Adrenal gland (tissue), 12 donors: Measurements from ENCODE around the gene SLC6A12. TPM values are rescaled to one million over a fixed set of nuclear protein-coding genes. Genes with fewer than 3 reads are reported as not detected.

Experiments used
- DNase-seq, 7 donors: peaks; one replicate each; pipeline ENCODE4 v3.0.0-alpha.2; 2019 to 2020
- H3K27ac ChIP-seq, 5 donors: fragments of 200-600 bp; sonication (generic) in 4 of 5; 1 replicate in 3 of 5; 2 replicates in 2 of 5; pipeline versions ENCODE4 v1.5.1 to v1.8.0; 2016 to 2020; ENCODE audit warnings: mild to moderate bottlenecking in 1 of 5
- H3K27me3 ChIP-seq: fragments of 200-600 bp; 2 replicates; pipeline ENCODE4 v1.8.0; 2021
- H3K36me3 ChIP-seq, 2 donors: fragments of 200-600 bp; replicated peaks in 1 of 2; 1 replicate in 1 of 2; 2 replicates in 1 of 2; pipeline versions ENCODE4 v1.5.1 to v1.8.0; 2018 to 2022
- H3K4me1 ChIP-seq, 2 donors: fragments of 200-600 bp; replicated peaks in 1 of 2; 1 replicate in 1 of 2; 2 replicates in 1 of 2; pipeline versions ENCODE4 v1.5.1 to v1.8.0; 2018 to 2021
- H3K4me3 ChIP-seq, 4 donors: fragments of 200-600 bp; sonication (generic) in 3 of 4; one replicate each; pipeline ENCODE4 v1.5.1; 2016 to 2018
- H3K9me3 ChIP-seq, 3 donors: fragments of 200-600 bp; sonication (generic) in 1 of 3; replicated peaks in 1 of 3; 1 replicate in 2 of 3; 2 replicates in 1 of 3; pipeline versions ENCODE4 v1.5.1 to v1.8.0; 2016 to 2021
- POLR2A ChIP-seq, 2 donors: fragments of 450-650 bp; IDR thresholded peaks; one replicate each; pipeline ENCODE4 v1.6.1; 2017; ENCODE audit warnings: antibody characterized with exemption in 2 of 2, mild to moderate bottlenecking in 2 of 2, moderate library complexity in 1 of 2
- WGBS, 4 donors: extraction: QIAGEN DNeasy Blood & Tissue Kit in 2 of 4; methylation state at CpG; one replicate each; pipeline versions ENCODE4 v1.1.5 to v1.1.7; 2013 to 2017; 5-methylcytosine and 5-hydroxymethylcytosine counted together
- intact Hi-C, 2 donors: fragments of 100-400 bp; cut with DNase I; formaldehyde crosslinking; loops; one replicate each; pipeline versions ENCODE4 v1.14.1 to v1.15.0; 2022 to 2023
- polyA plus RNA-seq, 3 donors: library from polyadenylated mRNA; stranded (reverse); fragments of 200-250 nt in 2 of 3; fragments of 350-450 nt in 1 of 3; fragmentation: Illumina TruSeq in 1 of 3; extraction: RNeasy Lipid Tissue Mini Kit (QIAGEN cat#74804) in 1 of 3; gene quantifications; one replicate each; pipeline ENCODE4 v1.2.3, GENCODE V29; 2013 to 2014
- total RNA-seq, 9 donors: library from RNA; depleted of rRNA in 4 of 9; stranded (reverse); fragments of >200 nt in 4 of 9; fragments of 120-200 nt in 1 of 9; fragmentation: NEBNext Ultra II Directional in 1 of 9; extraction: Animal tissue kit (Norgen Biotek cat#: 25700) in 1 of 9; gene quantifications; one replicate each; pipeline versions ENCODE4 v1.1.0 to v1.2.4, GENCODE V29; 2013 to 2023
- TF ChIP-seq, protein P1 (sequence below), 6 experiments: fragments of 450-650 bp in 4 of 6; fragments of 200-600 bp in 2 of 6; sonication (generic) in 1 of 6; IDR thresholded peaks; 1 replicate in 5 of 6; 2 replicates in 1 of 6; pipeline versions ENCODE4 v1.5.1 to v1.8.0; 2016 to 2021; ENCODE audit warnings: antibody characterized with exemption in 6 of 6, mild to moderate bottlenecking in 2 of 6, moderate library complexity in 1 of 6
- donor health status: healthy with polysubstance abuse.
- donor health status: Bipolar disorder and iron deficiency.
- donor health status: DM: yes; HTN: yes; CAD: no.
- donor health status: DM: no; HTN: no; CAD: no.
- donor health status: DM: no; HTN: no; CAD: no.
- donor health status: DM: yes; HTN: yes; CAD: no.

Gene SLC6A12
- total and polyA plus RNA-seq, 12 donors: 0.33 to 4.3 (median 1.4) TPM

- Histone ChIP-seq H3K36me3 (no peaks in the 10 kb centered on the region), H3K27me3 (no peaks in the 10 kb centered on the region), H3K4me1 (peaks cover 4 to 6% of the 10 kb centered on the region in 2 donors), H3K27ac (no peak overlapping the region), H3K9me3 (no peaks in the 10 kb centered on the region), H3K4me3 (no peak overlapping the region)
- no peak for DNase-seq
- TF ChIP-seq POLR2A (IDR thresholded peaks at IDR 0.05): no peak
- TF ChIP-seq, protein P1, sequence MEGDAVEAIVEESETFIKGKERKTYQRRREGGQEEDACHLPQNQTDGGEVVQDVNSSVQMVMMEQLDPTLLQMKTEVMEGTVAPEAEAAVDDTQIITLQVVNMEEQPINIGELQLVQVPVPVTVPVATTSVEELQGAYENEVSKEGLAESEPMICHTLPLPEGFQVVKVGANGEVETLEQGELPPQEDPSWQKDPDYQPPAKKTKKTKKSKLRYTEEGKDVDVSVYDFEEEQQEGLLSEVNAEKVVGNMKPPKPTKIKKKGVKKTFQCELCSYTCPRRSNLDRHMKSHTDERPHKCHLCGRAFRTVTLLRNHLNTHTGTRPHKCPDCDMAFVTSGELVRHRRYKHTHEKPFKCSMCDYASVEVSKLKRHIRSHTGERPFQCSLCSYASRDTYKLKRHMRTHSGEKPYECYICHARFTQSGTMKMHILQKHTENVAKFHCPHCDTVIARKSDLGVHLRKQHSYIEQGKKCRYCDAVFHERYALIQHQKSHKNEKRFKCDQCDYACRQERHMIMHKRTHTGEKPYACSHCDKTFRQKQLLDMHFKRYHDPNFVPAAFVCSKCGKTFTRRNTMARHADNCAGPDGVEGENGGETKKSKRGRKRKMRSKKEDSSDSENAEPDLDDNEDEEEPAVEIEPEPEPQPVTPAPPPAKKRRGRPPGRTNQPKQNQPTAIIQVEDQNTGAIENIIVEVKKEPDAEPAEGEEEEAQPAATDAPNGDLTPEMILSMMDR (IDR thresholded peaks at IDR 0.05): no peak
- intact Hi-C loops: no loop called here
- 66 to 75% (median 69%) methylated on average over 9 to 10 of the region's 10 CpGs for WGBS, 4 donors
Measured at GRCh38 chr12:193261-193660, 20.7 kb downstream of the SLC6A12 start.

DNA sequence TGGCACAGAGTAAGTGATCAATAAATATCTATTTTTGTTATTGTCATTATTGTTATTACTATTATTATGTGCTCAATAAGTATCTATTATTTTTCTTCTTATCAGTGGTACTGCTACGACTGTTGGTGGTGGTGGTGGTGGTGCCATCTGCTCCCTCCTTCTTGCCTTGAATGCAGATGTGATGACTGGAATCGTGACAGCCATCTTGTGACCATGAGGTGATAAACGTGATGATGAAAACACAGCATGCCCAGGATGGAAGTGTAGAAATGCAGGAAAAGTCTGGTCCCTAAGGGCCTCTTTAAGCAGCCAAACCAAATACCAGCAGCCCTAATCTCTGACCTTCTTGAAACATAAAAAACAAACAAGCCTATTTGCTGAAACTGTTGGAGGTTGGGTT lies 22.4 kb downstream of the SLC6A12 start:
- Histone ChIP-seq H3K9me3 (no peaks in the 10 kb centered on the region), H3K36me3 (no peaks in the 10 kb centered on the region), H3K27ac (no peak overlapping the region), H3K4me3 (no peak overlapping the region), H3K4me1 (peaks cover 4 to 6% of the 10 kb centered on the region in 2 donors), H3K27me3 (no peaks in the 10 kb centered on the region)
- no peak for TF ChIP-seq POLR2A (IDR thresholded peaks at IDR 0.05)
- TF ChIP-seq, protein P1 (IDR thresholded peaks at IDR 0.05): no peak
- intact Hi-C loops: no loop called here
- no peak for DNase-seq
- 69 to 77% (median 72%) methylated on average over 3 of the region's 3 CpGs for WGBS, 4 donors

DNA sequence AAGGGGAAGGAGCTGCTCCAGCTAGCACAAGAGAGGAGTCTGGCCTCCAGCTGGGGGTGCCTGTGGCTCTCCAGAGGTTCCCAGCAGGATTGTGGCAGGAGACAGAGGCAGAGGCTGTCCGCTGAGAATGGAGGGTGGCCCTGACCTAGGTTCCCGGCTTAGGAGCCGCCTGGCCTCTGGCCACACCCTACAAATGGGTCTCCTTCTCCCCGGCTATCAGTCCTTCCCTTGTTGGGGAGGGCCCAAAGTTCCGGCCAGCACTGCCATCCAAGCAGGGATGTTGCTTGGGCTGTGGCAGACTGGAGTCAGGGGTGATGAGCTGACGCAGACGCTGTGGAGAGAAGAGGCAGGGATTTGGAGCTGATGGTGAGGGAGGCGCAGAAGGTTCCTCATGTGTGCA lies 23.1 kb downstream of the SLC6A12 start:
- no peak for DNase-seq
- no peak for TF ChIP-seq POLR2A (IDR thresholded peaks at IDR 0.05)
- TF ChIP-seq, protein P1 (IDR thresholded peaks at IDR 0.05): no peak
- Histone ChIP-seq H3K27ac (no peak overlapping the region), H3K4me1 (peaks cover 4 to 6% of the 10 kb centered on the region in 2 donors), H3K4me3 (no peak overlapping the region), H3K36me3 (no peaks in the 10 kb centered on the region), H3K27me3 (no peaks in the 10 kb centered on the region), H3K9me3 (no peaks in the 10 kb centered on the region)
- intact Hi-C loops: no loop called here
- 82 to 89% (median 85%) methylated on average over 6 to 8 of the region's 8 CpGs for WGBS, 4 donors

DNA sequence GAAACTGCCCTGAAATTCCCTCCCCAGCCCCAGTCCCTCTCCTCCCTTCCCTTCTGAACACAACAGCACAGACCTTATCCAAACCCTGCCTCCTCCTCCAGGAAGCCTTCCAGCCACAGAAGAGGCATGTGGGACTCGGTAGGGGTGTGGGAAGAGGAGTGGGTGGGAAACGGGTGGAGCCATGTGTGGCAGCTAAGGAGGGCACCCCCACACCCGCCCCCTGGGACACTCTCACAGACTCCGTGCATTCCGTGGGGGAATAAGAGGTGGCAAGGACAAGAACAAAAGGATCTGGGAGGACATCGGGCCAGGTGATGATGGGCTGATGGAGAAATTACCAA lies 24.4 kb downstream of the SLC6A12 start:
- Histone ChIP-seq H3K4me3 (no peak overlapping the region), H3K9me3 (no peaks in the 10 kb centered on the region), H3K27me3 (no peaks in the 10 kb centered on the region), H3K27ac (no peak overlapping the region), H3K36me3 (no peaks in the 10 kb centered on the region), H3K4me1 (peaks cover 4 to 6% of the 10 kb centered on the region in 2 donors)
- TF ChIP-seq POLR2A (IDR thresholded peaks at IDR 0.05): no peak
- TF ChIP-seq, protein P1 (IDR thresholded peaks at IDR 0.05): no peak
- no peak for DNase-seq
- intact Hi-C loops: no loop called here
- 67 to 76% (median 72%) methylated on average over 6 of the region's 6 CpGs for WGBS, 4 donors
